Measurements from ENCODE around the gene NPNT. TPM values are rescaled to one million over a fixed set of nuclear protein-coding genes. Genes with fewer than 3 reads are reported as not detected.

Gene NPNT
- total RNA-seq, 1 donor from 2014 or later: 39.4 TPM

- ATAC-seq (no peak), DNase-seq (ENCODE audit: low spot score) (no peak)
- intact Hi-C loops (cut with DNase I): no loop called here
These were observed 103.1 kb downstream of the NPNT start for GRCh38 chr4:105998171-105999063.

GRCh38 chr4:106002994-106003393 lies 107.7 kb downstream of the NPNT start:
- ATAC-seq (no peak), DNase-seq (ENCODE audit: low spot score) (no peak)
- intact Hi-C loops (cut with DNase I): no loop called here

- intact Hi-C loops (cut with DNase I): no loop called here
- DNase-seq (ENCODE audit: low spot score) (no peak), ATAC-seq (no peak)
These were observed 115.5 kb downstream of the NPNT start for GRCh38 chr4:106010761-106011160.

GRCh38 chr4:106011387-106011786 lies 116.1 kb downstream of the NPNT start:
- intact Hi-C loops (cut with DNase I): no loop called here
- no peak for ATAC-seq
- DNase-seq (ENCODE audit: low spot score): no peak

GRCh38 chr4:106017975-106018374 lies 122.7 kb downstream of the NPNT start:
- DNase-seq (ENCODE audit: low spot score) (no peak), ATAC-seq (no peak)
- intact Hi-C loops (cut with DNase I): no loop called here

GRCh38 chr4:106019771-106020170 lies 124.5 kb downstream of the NPNT start:
- DNase-seq (ENCODE audit: low spot score) (no peak), ATAC-seq (no peak)
- intact Hi-C loops (cut with DNase I): no loop called here

Other genes with a start within 250 kb of the NPNT start
- 19.1 TPM for gene INTS12, start 186.8 kb upstream of the NPNT start, total RNA-seq
- 7.4 TPM for gene GSTCD, start 186.7 kb upstream of the NPNT start, total RNA-seq

Data from sciatic nerve (tissue), 2 donors.